Cardiac fibroblast (primary cell): ENCODE measurements around the gene SALL3.

Experiments
- DNase-seq, 2 donors: peaks; one replicate each; pipeline versions ENCODE4 v3.0.0 to v3.0.0-alpha.2; 2010; ENCODE audit warnings: low read depth in 2 of 2
- H3K4me3 ChIP-seq, 2 donors: replicated peaks in 1 of 2; 1 replicate in 1 of 2; 2 replicates in 1 of 2; pipeline ENCODE4 v1.5.1; 2011; ENCODE audit warnings: low read depth in 2 of 2, low read length in 2 of 2, mild to moderate bottlenecking in 2 of 2, moderate library complexity in 1 of 2
- TF ChIP-seq, protein P1 (sequence below): IDR thresholded peaks from one replicate; pipeline ENCODE4 v1.5.1; 2011; ENCODE audit warnings: low read depth, mild to moderate bottlenecking, low read length, inconsistent platforms

SALL3 gene

DNA sequence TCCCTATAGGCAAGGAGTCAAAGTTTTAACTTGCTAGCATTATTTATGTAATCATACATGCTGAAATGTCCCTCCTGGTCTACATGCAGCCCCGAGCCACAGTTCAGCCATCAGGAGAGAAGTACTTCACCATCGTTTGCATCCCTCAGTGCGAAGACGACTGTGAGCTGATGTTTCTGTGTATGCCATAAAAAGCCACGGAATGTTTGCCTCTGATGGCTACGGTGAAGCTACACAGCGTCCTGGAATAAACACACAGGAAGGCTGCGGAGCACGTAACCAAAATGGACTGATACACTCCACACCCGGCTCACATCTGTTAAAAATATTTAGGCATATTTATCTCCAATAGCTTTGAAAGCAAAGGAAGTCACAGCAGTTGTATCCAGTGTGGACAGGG lies 4.3 kb upstream of the SALL3 start:
- no peak for DNase-seq
- TF ChIP-seq, protein P1, sequence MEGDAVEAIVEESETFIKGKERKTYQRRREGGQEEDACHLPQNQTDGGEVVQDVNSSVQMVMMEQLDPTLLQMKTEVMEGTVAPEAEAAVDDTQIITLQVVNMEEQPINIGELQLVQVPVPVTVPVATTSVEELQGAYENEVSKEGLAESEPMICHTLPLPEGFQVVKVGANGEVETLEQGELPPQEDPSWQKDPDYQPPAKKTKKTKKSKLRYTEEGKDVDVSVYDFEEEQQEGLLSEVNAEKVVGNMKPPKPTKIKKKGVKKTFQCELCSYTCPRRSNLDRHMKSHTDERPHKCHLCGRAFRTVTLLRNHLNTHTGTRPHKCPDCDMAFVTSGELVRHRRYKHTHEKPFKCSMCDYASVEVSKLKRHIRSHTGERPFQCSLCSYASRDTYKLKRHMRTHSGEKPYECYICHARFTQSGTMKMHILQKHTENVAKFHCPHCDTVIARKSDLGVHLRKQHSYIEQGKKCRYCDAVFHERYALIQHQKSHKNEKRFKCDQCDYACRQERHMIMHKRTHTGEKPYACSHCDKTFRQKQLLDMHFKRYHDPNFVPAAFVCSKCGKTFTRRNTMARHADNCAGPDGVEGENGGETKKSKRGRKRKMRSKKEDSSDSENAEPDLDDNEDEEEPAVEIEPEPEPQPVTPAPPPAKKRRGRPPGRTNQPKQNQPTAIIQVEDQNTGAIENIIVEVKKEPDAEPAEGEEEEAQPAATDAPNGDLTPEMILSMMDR: no peak
- no peak overlapping the region for H3K4me3 ChIP-seq

DNA sequence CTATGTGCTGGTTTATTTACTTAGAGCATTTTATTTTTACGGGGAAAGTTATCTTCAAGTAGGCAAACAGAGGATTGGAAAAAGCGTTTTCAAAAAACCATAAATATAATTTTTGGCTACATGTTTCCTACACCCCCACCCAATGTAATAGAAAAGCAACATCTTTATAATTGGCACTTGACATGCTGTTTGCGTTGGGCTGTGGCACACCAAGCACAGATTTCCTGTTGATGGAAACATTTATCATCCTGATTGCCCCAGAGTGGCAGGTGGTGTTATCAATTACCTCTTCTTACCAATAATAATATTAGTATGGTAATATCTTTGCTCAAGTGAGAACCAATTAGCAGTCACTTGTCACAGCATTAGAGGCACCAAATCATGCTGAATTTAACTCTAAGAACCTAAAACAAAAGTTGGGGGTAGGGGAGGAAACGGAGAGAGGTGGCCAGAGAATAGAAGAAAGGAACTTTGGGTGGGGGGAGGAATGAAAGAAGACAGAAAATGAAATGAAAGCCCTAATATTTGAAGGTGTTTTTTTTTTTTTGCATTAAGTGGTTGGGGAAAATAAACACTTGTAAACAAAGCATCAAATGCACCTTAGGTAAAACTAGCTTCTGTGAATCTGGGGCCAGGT lies 3.8 kb upstream of the SALL3 start:
- TF ChIP-seq, protein P1: no peak
- DNase-seq: no peak
- no peak overlapping the region for H3K4me3 ChIP-seq

DNA sequence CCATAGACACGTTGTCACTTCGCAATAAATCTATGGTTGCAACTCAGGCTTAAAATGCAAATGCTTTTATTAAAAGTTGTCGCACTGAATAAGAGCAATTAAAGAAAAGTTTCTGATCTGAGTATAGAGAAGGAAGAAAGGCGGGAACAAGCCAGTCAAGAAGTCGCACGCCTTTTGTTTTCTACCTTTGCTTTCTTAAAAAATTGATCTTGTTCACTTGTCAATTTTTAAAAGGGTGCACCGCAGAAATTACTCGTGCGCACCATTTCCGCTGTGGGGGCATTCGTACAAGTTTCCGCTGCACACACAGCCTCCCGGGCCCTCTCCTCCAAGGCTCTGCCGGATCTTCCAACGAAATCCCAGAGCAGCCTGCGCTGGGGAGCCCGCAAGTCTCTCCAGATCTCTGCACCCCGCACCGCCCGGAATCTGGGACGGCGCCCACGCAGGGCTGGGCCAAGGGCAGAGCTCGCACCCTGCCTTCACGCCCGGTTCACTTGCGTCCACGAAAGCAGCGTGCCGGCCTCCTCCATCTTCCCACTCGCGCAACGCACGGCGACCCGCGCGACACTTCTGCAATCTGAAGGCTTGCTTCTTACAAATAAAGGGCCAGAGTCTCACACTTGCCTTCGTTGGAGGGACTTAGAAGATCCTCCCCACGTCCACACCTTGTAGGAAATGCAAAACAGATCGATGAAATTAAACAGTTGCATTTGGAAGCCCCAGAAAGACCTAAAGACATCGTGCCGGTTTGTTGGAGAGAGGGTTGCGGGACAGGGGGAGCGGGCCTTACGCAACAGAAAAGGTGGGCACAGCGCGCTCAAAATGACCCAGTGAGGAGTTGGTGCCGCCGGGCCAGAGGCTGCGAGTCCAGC lies 2.6 kb upstream of the SALL3 start:
- no peak overlapping the region for H3K4me3 ChIP-seq
- DNase-seq: no peak
- TF ChIP-seq, protein P1: no peak

DNA sequence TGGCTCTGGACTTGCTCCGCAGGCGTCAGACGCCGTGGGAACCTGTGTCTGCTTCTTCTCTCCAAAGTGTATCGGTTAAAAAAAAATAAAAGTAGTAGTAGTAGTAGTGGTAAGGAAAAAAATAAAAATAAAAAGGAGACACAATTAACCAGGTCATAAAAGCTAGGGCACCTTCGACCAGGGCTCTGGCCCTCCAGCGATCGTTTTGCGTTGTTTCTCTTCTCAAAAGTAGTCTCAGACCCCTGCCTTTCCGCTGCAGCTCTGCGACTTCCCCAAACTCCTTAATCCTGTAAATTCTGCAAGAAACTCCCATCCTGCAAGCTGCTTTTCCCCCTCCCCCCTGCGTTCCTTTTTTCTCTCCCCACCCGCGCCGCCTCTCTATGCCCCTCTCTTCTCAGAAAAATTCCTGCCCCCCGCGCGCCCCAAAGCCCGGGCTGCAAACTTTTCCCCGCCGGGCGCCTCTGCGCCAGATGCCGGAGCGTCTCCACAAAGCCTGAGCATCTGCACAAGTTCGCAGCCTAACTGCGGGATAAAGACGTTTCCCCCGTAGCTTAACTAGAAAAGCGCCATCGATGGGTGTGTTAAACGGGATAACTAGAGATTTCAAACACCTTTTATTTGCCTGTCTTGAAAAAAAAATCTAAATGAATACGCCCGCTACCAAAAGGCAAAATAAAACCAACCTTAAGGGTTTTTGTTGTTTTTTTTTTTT lies 1.8 kb upstream of the SALL3 start:
- peak in 1 of 2 donors; percentile 13 for DNase-seq
- TF ChIP-seq, protein P1: no peak
- H3K4me3 ChIP-seq: no peak overlapping the region

DNA sequence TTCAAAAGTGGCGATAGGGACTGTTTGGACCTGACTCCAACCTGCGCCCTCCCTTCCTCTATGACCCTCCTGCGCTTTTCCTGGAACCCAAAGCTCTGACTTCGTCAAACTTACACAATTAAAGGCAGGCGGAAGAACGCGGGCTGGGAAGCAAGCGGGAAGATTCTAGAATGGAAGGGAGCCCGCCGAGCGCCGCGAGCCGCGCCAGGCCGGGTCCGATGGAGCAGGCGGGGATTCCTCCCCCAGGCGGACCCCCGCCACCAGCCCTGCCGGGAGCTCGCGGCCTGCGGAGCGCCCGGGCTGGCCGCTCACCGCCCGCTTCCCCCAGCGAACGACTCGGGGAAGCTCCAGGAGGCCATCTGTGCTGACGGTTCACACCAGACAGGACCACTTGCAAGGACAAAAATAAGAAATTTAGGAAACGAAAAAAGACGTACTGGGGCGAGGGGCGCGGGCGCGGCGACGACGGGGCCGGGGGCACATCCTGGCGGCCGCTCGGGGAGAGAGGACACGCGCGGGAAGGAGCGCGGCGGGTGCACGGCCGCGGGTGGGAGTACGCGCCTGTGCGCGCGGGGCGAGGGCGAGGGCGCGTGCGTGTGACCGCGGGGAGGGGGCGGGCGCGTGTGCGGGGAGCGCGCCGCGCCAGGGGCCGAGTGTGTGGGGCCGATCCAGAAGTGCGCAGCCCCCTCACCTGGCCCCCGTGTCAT lies 1.1 kb upstream of the SALL3 start:
- DNase-seq: no peak
- peak overlapping the region in 1 of 2 donors; percentile 23 for H3K4me3 ChIP-seq
- TF ChIP-seq, protein P1: no peak

DNA sequence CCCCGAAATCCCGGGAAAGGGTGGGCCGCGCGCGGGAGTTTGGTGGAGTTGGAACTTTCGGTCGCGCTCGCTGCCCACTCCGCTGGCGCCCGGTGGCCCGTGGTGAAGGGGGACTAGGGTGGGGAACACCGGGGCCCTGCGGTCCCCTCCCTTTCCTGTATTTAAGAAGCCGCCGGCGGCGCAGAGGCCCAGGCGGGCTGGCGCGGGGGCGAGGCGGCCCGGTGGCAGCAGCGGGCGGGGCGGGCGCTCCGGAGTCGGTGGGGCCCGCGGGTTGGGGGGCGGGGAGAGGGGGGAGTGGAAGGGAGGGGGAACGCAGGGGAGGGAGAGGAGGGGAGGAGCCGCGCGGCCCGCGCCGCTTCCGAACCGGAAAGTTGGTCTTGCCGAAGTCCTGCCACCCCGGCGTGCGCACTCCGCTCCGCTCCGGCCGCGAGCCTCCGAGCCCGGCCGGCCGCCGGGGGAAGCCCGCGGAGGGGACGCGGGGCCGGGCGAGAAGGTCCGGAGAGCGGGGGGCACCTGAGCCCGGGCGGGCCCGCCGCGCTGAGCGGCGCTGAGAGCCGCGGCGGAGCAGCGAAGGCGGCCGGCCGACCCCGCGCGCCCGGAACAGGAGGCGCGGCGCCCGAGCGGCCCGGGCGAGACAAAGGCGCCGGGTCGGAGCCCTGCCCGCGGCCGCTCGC lies 425 bp upstream of the SALL3 start:
- DNase-seq: peak in 1 of 2 donors; percentile 23
- peak overlapping the region in 1 of 2 donors; percentile 23 for H3K4me3 ChIP-seq
- TF ChIP-seq, protein P1: no peak
